Heart right ventricle (tissue), 16 donors: ENCODE data around the gene DMAC2. TPM values are rescaled to one million over a fixed set of nuclear protein-coding genes. Genes with fewer than 3 reads are reported as not detected.
A peak's percentile ranks its signal among the peaks of the same experiment; 100 is the strongest.

Experiments
- ATAC-seq, 8 donors: fragments of 200-7000 bp; cut with Tn5 transposase; one replicate each; pipeline ENCODE4 v1.9.1; 2020; ENCODE audit warnings: mild to moderate bottlenecking in 8 of 8, moderate library complexity in 8 of 8, moderate number of reproducible peaks in 1 of 8
- DNase-seq, 2 donors: peaks; one replicate each; pipeline ENCODE4 v3.0.0-alpha.2; 2020
- H3K27ac ChIP-seq, 10 donors: fragments of 200-600 bp; sonication (generic) in 2 of 10; one replicate each; pipeline versions ENCODE4 v1.5.0 to v1.8.0; 2020 to 2022; ENCODE audit warnings: mild to moderate bottlenecking in 3 of 10
- H3K27me3 ChIP-seq, 7 donors: fragments of 200-600 bp; one replicate each; pipeline ENCODE4 v1.8.0; 2021 to 2022; ENCODE audit warnings: mild to moderate bottlenecking in 2 of 7
- H3K36me3 ChIP-seq, 9 donors: fragments of 200-600 bp; sonication (generic) in 1 of 9; one replicate each; pipeline versions ENCODE4 v1.5.0 to v1.8.0; 2020 to 2022; ENCODE audit warnings: mild to moderate bottlenecking in 2 of 9
- H3K4me1 ChIP-seq, 9 donors: fragments of 200-600 bp; sonication (generic) in 1 of 9; one replicate each; pipeline versions ENCODE4 v1.5.0 to v1.8.0; 2020 to 2022; ENCODE audit warnings: mild to moderate bottlenecking in 4 of 9
- H3K4me3 ChIP-seq, 10 donors: fragments of 200-600 bp; sonication (generic) in 2 of 10; one replicate each; pipeline versions ENCODE4 v1.5.0 to v1.8.0; 2020 to 2022; ENCODE audit warnings: mild to moderate bottlenecking in 7 of 10, moderate library complexity in 2 of 10
- H3K9me3 ChIP-seq, 11 donors: fragments of 200-600 bp in 10 of 11; sonication (generic) in 2 of 11; one replicate each; pipeline versions ENCODE4 v1.5.0 to v1.8.0; 2013 to 2022; ENCODE audit warnings: mild to moderate bottlenecking in 2 of 11, control low read depth in 1 of 11, moderate library complexity in 1 of 11
- CTCF ChIP-seq, 9 donors: fragments of 200-600 bp; sonication (generic) in 2 of 9; IDR thresholded peaks; one replicate each; pipeline versions ENCODE4 v1.5.0 to v1.8.0; 2021 to 2022; ENCODE audit warnings: antibody characterized with exemption in 9 of 9, mild to moderate bottlenecking in 5 of 9, moderate library complexity in 1 of 9
- WGBS, 2 donors: extraction: QIAGEN DNeasy Blood & Tissue Kit; methylation state at CpG; one replicate each; pipeline ENCODE4 v1.1.7; 2013; ENCODE audit warnings: inconsistent platforms in 1 of 2; 5-methylcytosine and 5-hydroxymethylcytosine counted together
- intact Hi-C, 10 donors: fragments of 100-400 bp; cut with DNase I; formaldehyde crosslinking; loops; one replicate each; pipeline versions ENCODE4 v1.11.1 to v1.14.2; 2022
- polyA plus RNA-seq, 2 donors: library from polyadenylated mRNA; stranded (reverse); fragments of 200-250 nt; gene quantifications; one replicate each; pipeline ENCODE4 v1.2.3, GENCODE V29; 2013
- total RNA-seq, 10 donors: library from RNA; stranded (reverse); fragmentation: NEBNext Ultra II Directional in 3 of 10; extraction: Animal tissue kit (Norgen Biotek cat#: 25700) in 3 of 10; gene quantifications; one replicate each; pipeline versions ENCODE4 v1.2.1 to v1.2.4, GENCODE V29; 2021 to 2023
- donor health status: Arrhythmogenic right ventricular cardiomyopathy.
- donor health status: ischemic (EF 13 %, LVEDD 7.1; RV severe dilation, severe dysfunction).
- donor health status: healthy with polysubstance abuse.
- donor health status: DM: no; HTN: yes; CAD: no.
- donor health status: DM: no; HTN: no; CAD: no.
- donor health status: ischemic (EF 25% LVEDD 6.9; RV normal size, moderate dysfunction).
- donor health status: ischemic (EF 25% LVEDD 5.7; RV mildly dilated, moderate dysfunction).
- donor health status: healthy.
- donor health status: DM: yes; HTN: yes; CAD: no.
- donor health status: Ischemic cardiomyopathy.
- donor health status: ischemic (EF 35%, LVEDD 5.7; RV mildly dilated, moderate dysfunction).
- donor health status: nonischemic (EF 11% LVEDD 7.7; RV severe dilation, severe dysfunction).
- donor health status: DM: yes; HTN: yes; CAD: no.
- donor health status: PGD.
- donor health status: ischemic (EF 29% LVEDD 5.4; RV normal size, mild dysfunction).
- donor health status: nonischemic (EF 23%, LVEDD 6.1; RV moderate dilation, normal function).

Gene DMAC2
- total and polyA plus RNA-seq, 12 donors: 80.8 to 139 (median 103) TPM

- DNase-seq (peak in 1 of 2 donors; percentile 62), ATAC-seq (peak; percentile 62 to 92 (median 86))
- H3K4me3 ChIP-seq: peak overlapping the region in 1 of 10 donors; percentile 8
- no peaks in the 10 kb centered on the region for H3K9me3 ChIP-seq
- H3K27me3 ChIP-seq: peaks cover 0 to 34% (median 7%) of the 10 kb centered on the region in 7 donors
- H3K4me1 ChIP-seq: peaks cover 0 to 30% (median 23%) of the 10 kb centered on the region in 9 donors
- peaks cover 0 to 9% (median 0%) of the 10 kb centered on the region in 9 donors for H3K36me3 ChIP-seq
- TF ChIP-seq CTCF (IDR thresholded peaks at IDR 0.05): no peak
- WGBS, 2 donors: 31 to 35% methylated on average over 7 of the region's 7 CpGs
- intact Hi-C loops: loop anchor here in 2 of 10 donors (5.0 to 10.0 kb wide), 2 partner anchors 76 to 108 kb away; no protein-coding TSS in a partner anchor
- peak overlapping the region in 9 of 10 donors; percentile 4 to 77 (median 67) for H3K27ac ChIP-seq
Observed at GRCh38 chr19:41456342-41456918, 16.7 kb upstream of the DMAC2 start.

DNA sequence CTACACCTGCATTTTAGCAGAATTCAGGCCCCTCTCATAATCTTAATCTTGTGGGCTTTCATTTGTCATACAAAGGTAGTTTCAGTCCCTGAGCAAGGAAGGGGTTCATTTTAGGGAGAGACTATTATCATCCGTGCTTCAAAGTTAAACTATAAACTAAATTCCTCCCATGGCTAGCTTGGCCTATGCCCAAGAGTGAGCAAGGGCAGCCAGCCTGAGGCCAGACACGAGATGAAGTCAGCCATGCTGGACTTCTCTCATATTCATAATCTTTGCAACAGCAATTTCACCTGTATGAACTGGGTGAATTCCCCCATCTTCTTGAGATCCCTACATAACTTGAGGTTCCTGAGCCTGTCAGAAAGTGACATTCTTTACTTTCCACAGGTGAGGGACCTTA, 16.2 kb upstream of the DMAC2 start:
- Histone ChIP-seq H3K4me1 (peaks cover 0 to 30% (median 23%) of the 10 kb centered on the region in 9 donors), H3K27me3 (peaks cover 0 to 29% (median 7%) of the 10 kb centered on the region in 7 donors), H3K9me3 (no peaks in the 10 kb centered on the region), H3K27ac (peak overlapping the region in 8 of 10 donors; percentile 4 to 77 (median 70)), H3K36me3 (peaks cover 0 to 9% (median 0%) of the 10 kb centered on the region in 9 donors), H3K4me3 (peak overlapping the region in 1 of 10 donors; percentile 8)
- intact Hi-C loops: loop anchor here in 2 of 10 donors (5.0 to 10.0 kb wide), 2 partner anchors 76 to 109 kb away; no protein-coding TSS in a partner anchor
- TF ChIP-seq CTCF (IDR thresholded peaks at IDR 0.05): no peak
- DNase-seq: no peak
- WGBS, 2 donors: 27 to 32% methylated on average over 2 of the region's 2 CpGs
- peak in 2 of 8 donors; percentile 8 to 22 for ATAC-seq

DNA sequence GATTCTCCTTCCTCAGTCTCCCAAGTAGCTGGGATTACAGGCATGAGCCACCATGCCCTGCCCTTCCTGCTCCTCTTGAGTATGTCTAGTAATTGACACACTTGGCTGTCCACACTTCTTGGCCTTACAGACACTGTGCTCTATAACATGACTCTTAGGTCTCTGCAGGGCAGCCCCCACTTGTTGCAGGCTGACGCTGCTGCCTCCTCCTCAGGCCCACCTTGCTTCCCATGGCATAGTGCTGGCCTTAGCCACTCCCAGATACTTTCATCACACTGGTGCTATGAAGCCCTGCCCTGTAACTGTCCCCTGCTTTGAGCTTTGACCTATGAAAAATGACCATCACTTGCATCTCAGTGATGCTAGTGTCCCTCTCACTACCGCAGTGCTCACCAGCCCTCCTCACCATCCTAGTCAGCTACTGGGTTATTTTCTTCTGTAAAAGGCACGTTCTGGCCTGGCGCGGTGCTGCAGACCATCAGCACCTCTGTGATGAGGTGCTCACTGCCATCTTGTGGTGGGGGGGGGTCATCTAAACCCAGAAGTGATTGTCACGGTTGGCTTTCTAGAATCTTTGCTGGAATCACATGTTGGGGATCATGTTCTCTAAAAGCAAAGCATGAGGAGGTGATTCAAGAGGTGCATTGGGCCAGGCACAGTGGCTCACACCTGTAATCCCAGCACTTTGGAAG, 13.0 kb upstream of the DMAC2 start:
- no peak overlapping the region for H3K27ac ChIP-seq
- ATAC-seq (no peak), DNase-seq (no peak)
- H3K9me3 ChIP-seq: no peaks in the 10 kb centered on the region
- TF ChIP-seq CTCF (IDR thresholded peaks at IDR 0.05): no peak
- peaks cover 0 to 50% (median 24%) of the 10 kb centered on the region in 9 donors for H3K4me1 ChIP-seq
- WGBS, 2 donors: 71 to 73% methylated on average over 6 of the region's 6 CpGs
- H3K27me3 ChIP-seq: peaks cover 0 to 9% (median 0%) of the 10 kb centered on the region in 7 donors
- intact Hi-C loops: loop anchor here in 2 of 10 donors (5.0 to 10.0 kb wide), 2 partner anchors 112 to 115 kb away; no protein-coding TSS in a partner anchor
- peaks cover 0 to 9% (median 0%) of the 10 kb centered on the region in 9 donors for H3K36me3 ChIP-seq
- no peak overlapping the region for H3K4me3 ChIP-seq

GRCh38 chr19:41449865-41450178, 10.1 kb upstream of the DMAC2 start:
- no peak overlapping the region for H3K4me3 ChIP-seq
- ATAC-seq (no peak), DNase-seq (no peak)
- H3K4me1 ChIP-seq: peaks cover 0 to 22% (median 11%) of the 10 kb centered on the region in 9 donors
- WGBS, 2 donors: 75 to 79% methylated on average over 3 of the region's 3 CpGs
- intact Hi-C loops: loop anchor here (1.0 to 10.0 kb wide), 13 partner anchors 32 to 122 kb away; no protein-coding TSS in a partner anchor
- H3K36me3 ChIP-seq: peaks cover 0 to 9% (median 0%) of the 10 kb centered on the region in 9 donors
- peaks cover 0 to 11% (median 4%) of the 10 kb centered on the region in 7 donors for H3K27me3 ChIP-seq
- no peaks in the 10 kb centered on the region for H3K9me3 ChIP-seq
- no peak for TF ChIP-seq CTCF (IDR thresholded peaks at IDR 0.05)
- H3K27ac ChIP-seq: no peak overlapping the region
